Measurements from ENCODE around the gene TRPV3.
"Not testable (repeated sequence)": the region's sequence is repeated elsewhere in the genome, so short reads cannot be mapped to it uniquely, and the experiment has no call there.

Gene TRPV3

DNA sequence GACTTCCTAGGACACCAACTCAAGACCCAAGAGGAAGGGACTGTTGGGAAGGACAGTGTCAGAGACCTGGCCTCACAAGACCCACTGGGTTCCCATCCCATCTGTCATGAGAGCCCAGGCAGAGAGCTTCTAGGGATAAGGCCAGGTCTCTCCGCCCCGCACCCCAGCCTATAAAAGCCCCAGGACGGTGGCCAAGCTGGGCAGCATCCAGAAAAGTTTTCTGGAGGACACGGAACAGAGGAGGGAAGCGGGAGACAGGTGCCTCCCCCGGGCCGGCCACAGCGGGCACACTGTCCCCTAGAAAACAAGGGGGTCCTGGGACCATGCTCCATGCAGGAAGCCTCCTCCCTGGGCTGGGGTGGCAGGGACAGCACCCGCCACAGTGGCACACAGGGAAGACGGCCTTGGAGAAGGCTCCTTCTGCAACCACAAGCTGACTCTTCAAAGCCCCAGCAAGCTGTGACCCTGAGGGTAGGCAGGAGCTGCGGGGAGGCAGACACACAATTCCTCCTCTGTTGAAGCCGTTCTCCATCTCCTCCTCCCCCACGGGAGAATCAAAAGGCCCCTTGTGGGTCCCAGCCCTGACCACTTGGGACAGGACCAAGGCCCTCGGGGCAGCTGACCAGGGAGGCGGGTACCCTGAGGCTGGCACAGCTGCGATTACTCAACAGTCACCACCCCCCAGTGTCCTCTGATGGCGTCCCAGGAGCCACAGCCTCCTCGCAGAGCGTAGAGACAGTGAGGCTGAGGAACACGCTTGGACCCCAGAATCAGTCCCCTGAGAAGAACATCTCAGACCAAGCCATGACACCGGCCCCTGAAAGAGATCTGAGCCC lies 26.1 kb downstream of the TRPV3 start:
- H3K9me3 ChIP-seq (ENCODE audit: control insufficient read depth, insufficient read depth, low read depth, low read length) = no peaks in the 10 kb centered on the region
- H3K27ac ChIP-seq (ENCODE audit: low read depth, low read length) = no peak overlapping the region
- peaks cover 32% of the 10 kb centered on the region for H3K4me1 ChIP-seq (ENCODE audit: control insufficient read depth, insufficient read depth, low read length)
- no peak overlapping the region for H3K4me3 ChIP-seq (ENCODE audit: low read depth, low read length)
- H3K9ac ChIP-seq (ENCODE audit: low read length) = no peak overlapping the region
- H3K36me3 ChIP-seq (ENCODE audit: control insufficient read depth, insufficient read depth, low read length) = no peaks in the 10 kb centered on the region
- H3K27me3 ChIP-seq (ENCODE audit: control insufficient read depth, insufficient read depth, low read length) = no peaks in the 10 kb centered on the region

DNA sequence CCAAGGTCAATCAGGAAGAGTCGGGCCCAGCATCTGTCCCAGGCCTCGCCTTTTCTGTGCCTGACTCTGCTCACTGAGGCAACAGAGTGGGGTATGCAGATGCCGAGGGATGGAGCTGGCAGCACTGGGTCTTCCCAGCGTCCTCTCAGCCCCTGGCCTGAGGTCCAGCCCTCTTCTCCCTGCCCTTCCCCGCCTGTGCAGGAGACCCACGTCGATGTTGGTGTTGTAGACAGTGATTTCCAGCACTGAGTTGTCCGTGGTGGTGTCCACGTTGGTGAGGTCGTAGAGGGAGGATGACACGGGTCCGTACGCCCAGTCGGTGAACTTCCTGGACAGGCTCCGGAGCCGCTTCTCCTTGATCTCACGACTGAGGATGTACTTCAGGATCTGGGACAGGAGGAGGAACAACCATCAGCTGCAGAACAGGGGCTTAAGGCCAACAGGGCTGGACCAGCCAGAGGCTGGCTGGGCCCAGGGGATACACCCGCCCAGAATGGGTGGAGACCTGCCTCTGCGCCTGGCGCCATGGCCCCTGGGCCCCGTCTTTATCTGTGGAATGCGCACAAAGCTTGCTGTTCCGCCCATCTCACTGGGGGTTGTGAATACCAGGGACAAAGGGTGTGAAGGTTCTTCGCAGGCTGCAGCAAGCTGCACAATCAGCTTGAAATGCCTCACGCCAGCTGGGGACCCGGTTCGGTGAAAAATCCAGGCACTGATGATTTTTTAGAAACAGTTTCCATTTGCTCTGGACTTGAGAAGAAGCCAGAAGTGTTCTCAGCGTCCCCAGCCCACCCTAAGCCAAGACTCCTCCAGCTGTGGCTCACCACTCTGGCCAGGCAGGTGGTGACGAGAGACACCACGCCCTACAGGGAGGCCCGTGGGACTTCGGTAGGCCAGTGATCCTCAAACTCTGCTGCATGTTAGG lies 27.5 kb downstream of the TRPV3 start:
- Histone ChIP-seq H3K4me3 (ENCODE audit: low read depth, low read length) (peak overlapping the region; percentile 33; the same call in 1 of the 2 replicates), H3K36me3 (ENCODE audit: control insufficient read depth, insufficient read depth, low read length) (no peaks in the 10 kb centered on the region), H3K9me3 (ENCODE audit: control insufficient read depth, insufficient read depth, low read depth, low read length) (no peaks in the 10 kb centered on the region), H3K9ac (ENCODE audit: low read length) (peak overlapping the region; percentile 74), H3K27ac (ENCODE audit: low read depth, low read length) (peak overlapping the region; percentile 64; the same call in 1 of the 2 replicates), H3K4me1 (ENCODE audit: control insufficient read depth, insufficient read depth, low read length) (peaks cover 27% of the 10 kb centered on the region), H3K27me3 (ENCODE audit: control insufficient read depth, insufficient read depth, low read length) (no peaks in the 10 kb centered on the region)

DNA sequence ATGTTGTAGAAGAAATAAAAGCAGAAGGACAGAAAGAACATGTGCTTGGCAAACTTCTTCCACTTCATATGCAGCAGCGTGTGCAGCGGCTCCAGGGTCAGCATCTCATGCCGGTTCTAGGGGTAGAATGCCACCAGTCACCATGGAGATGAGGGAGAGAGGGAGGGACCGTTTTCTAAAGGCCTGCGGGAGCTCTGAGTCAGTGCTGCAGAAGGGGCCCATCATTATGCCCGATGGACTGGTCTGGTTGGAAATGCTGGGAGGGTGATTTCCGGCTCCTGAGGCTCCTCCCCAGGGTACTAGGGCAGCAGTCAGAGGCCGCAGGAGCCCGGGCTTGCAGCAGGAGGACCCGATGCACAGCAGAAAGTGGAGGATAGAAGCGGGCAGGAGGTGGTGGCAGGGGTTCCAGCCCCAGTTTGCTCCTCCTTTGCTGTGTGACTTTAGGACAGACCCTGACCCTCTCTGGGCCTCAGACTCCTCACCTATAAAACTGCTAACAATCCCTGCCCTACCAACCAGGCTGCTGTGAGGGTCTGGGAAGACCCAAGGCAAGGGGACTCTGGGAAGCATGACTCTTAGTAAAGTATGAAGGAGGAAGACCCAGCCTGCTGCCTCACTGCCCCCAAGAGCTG lies 28.6 kb downstream of the TRPV3 start:
- Histone ChIP-seq H3K4me3 (ENCODE audit: low read depth, low read length) (no peak overlapping the region), H3K27me3 (ENCODE audit: control insufficient read depth, insufficient read depth, low read length) (no peaks in the 10 kb centered on the region), H3K9ac (ENCODE audit: low read length) (no peak overlapping the region), H3K9me3 (ENCODE audit: control insufficient read depth, insufficient read depth, low read depth, low read length) (no peaks in the 10 kb centered on the region), H3K27ac (ENCODE audit: low read depth, low read length) (no peak overlapping the region), H3K4me1 (ENCODE audit: control insufficient read depth, insufficient read depth, low read length) (peaks cover 27% of the 10 kb centered on the region), H3K36me3 (ENCODE audit: control insufficient read depth, insufficient read depth, low read length) (no peaks in the 10 kb centered on the region)

DNA sequence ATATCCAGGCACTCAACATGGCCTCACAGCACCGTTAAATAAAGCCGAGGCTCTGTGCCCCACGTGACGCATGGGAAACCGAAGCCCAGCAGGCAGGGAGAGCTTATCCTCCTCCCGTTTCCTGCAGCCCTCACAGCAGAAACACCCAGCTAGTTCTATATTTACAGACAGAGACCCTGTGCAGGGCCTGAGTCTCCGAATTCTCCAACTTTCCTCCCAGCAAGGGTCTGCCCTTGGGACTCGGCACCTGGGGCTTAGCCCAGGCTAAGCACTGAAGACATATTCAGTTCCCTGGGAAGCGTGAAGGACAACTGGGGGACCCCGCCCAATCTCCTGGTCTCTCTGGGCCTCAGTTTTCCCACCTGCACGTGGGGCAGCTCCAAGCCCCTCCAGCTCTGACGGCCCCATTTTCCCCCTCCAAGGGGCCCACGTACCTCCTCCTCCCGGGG lies 29.2 kb downstream of the TRPV3 start:
- H3K9ac ChIP-seq (ENCODE audit: low read length) = no peak overlapping the region
- H3K9me3 ChIP-seq (ENCODE audit: control insufficient read depth, insufficient read depth, low read depth, low read length) = no peaks in the 10 kb centered on the region
- no peaks in the 10 kb centered on the region for H3K36me3 ChIP-seq (ENCODE audit: control insufficient read depth, insufficient read depth, low read length)
- H3K27me3 ChIP-seq (ENCODE audit: control insufficient read depth, insufficient read depth, low read length) = no peaks in the 10 kb centered on the region
- no peak overlapping the region for H3K27ac ChIP-seq (ENCODE audit: low read depth, low read length)
- H3K4me3 ChIP-seq (ENCODE audit: low read depth, low read length) = no peak overlapping the region
- peaks cover 27% of the 10 kb centered on the region for H3K4me1 ChIP-seq (ENCODE audit: control insufficient read depth, insufficient read depth, low read length)

DNA sequence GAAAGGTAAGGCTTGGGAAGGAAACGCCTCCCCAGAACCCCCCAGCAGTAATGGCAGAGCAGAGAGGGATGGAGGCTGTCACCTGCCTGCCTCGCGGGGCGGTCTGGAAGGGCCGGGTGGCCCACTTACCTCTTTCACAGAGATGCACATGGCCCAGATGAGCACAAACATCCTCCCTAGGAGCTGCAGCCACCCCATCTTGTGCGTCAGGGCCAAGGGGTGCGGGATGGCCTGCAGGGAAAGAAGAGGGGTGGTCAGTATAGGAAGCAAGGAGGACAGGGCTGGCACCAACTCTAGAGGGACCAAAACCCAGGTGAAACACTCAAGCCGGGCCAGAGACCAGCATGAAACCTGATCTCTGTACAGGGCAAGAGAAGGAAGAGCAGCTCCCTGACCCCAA lies 29.7 kb downstream of the TRPV3 start:
- no peak overlapping the region for H3K9ac ChIP-seq (ENCODE audit: low read length)
- H3K4me3 ChIP-seq (ENCODE audit: low read depth, low read length) = no peak overlapping the region
- no peaks in the 10 kb centered on the region for H3K27me3 ChIP-seq (ENCODE audit: control insufficient read depth, insufficient read depth, low read length)
- H3K9me3 ChIP-seq (ENCODE audit: control insufficient read depth, insufficient read depth, low read depth, low read length) = no peaks in the 10 kb centered on the region
- no peak overlapping the region for H3K27ac ChIP-seq (ENCODE audit: low read depth, low read length)
- peaks cover 27% of the 10 kb centered on the region for H3K4me1 ChIP-seq (ENCODE audit: control insufficient read depth, insufficient read depth, low read length)
- H3K36me3 ChIP-seq (ENCODE audit: control insufficient read depth, insufficient read depth, low read length) = no peaks in the 10 kb centered on the region

DNA sequence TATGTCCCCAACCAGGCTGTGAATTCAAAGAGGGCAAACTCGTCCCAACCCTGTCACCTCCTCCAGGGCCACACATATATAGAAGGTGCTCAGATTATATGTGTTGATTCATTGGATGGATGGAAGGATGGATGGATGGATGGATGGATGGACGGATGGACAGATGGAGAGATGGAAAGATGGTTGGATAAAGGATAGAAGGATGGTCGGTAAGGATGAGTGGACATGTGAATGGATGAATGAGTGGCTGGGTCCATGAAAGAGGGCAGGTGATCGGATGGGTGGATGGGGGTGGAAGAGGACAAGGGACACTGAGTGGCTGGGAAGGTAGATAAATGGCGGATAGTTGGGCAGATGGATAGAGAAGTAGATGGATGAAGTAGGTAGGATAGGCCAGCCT lies 30.1 kb downstream of the TRPV3 start:
- peaks cover 27% of the 10 kb centered on the region for H3K4me1 ChIP-seq (ENCODE audit: control insufficient read depth, insufficient read depth, low read length)
- no peak overlapping the region for H3K4me3 ChIP-seq (ENCODE audit: low read depth, low read length)

GRCh38 chr17:3526971-3527370 lies 30.6 kb downstream of the TRPV3 start:
- Histone ChIP-seq H3K27me3 (ENCODE audit: control insufficient read depth, insufficient read depth, low read length) (no peaks in the 10 kb centered on the region), H3K9me3 (ENCODE audit: control insufficient read depth, insufficient read depth, low read depth, low read length) (no peaks in the 10 kb centered on the region), H3K27ac (ENCODE audit: low read depth, low read length) (no peak overlapping the region), H3K9ac (ENCODE audit: low read length) (no peak overlapping the region), H3K4me1 (ENCODE audit: control insufficient read depth, insufficient read depth, low read length) (peaks cover 27% of the 10 kb centered on the region), H3K4me3 (ENCODE audit: low read depth, low read length) (no peak overlapping the region), H3K36me3 (ENCODE audit: control insufficient read depth, insufficient read depth, low read length) (no peaks in the 10 kb centered on the region)

More for the DNA sequence above, 30.1 kb downstream of the TRPV3 start:
- no peaks in the 10 kb centered on the region for H3K36me3 ChIP-seq (ENCODE audit: control insufficient read depth, insufficient read depth, low read length)
- no peaks in the 10 kb centered on the region for H3K9me3 ChIP-seq (ENCODE audit: control insufficient read depth, insufficient read depth, low read depth, low read length)
- H3K9ac ChIP-seq (ENCODE audit: low read length) = no peak overlapping the region
- H3K27me3 ChIP-seq (ENCODE audit: control insufficient read depth, insufficient read depth, low read length) = no peaks in the 10 kb centered on the region
- no peak overlapping the region for H3K27ac ChIP-seq (ENCODE audit: low read depth, low read length)

- H3K36me3 ChIP-seq (ENCODE audit: control insufficient read depth, insufficient read depth, low read length) = no peaks in the 10 kb centered on the region
- H3K4me1 ChIP-seq (ENCODE audit: control insufficient read depth, insufficient read depth, low read length) = peaks cover 27% of the 10 kb centered on the region
- H3K27ac ChIP-seq (ENCODE audit: low read depth, low read length) = no peak overlapping the region
- no peak overlapping the region for H3K9ac ChIP-seq (ENCODE audit: low read length)
- H3K27me3 ChIP-seq (ENCODE audit: control insufficient read depth, insufficient read depth, low read length) = no peaks in the 10 kb centered on the region
- H3K9me3 ChIP-seq (ENCODE audit: control insufficient read depth, insufficient read depth, low read depth, low read length) = no peaks in the 10 kb centered on the region
- no peak overlapping the region for H3K4me3 ChIP-seq (ENCODE audit: low read depth, low read length)
These were observed 31.1 kb downstream of the TRPV3 start for GRCh38 chr17:3526491-3526890.

- H3K4me1 ChIP-seq (ENCODE audit: control insufficient read depth, insufficient read depth, low read length) = peaks cover 9% of the 10 kb centered on the region; the same call in 1 of the 2 replicates
- H3K9me3 ChIP-seq (ENCODE audit: control insufficient read depth, insufficient read depth, low read depth, low read length) = no peaks in the 10 kb centered on the region
- H3K4me3 ChIP-seq (ENCODE audit: low read depth, low read length) = no peak overlapping the region
- H3K27me3 ChIP-seq (ENCODE audit: control insufficient read depth, insufficient read depth, low read length) = no peaks in the 10 kb centered on the region
- H3K27ac ChIP-seq (ENCODE audit: low read depth, low read length) = no peak overlapping the region
- no peaks in the 10 kb centered on the region; the same call in 1 of the 2 replicates for H3K36me3 ChIP-seq (ENCODE audit: control insufficient read depth, insufficient read depth, low read length)
- H3K9ac ChIP-seq (ENCODE audit: low read length) = no peak overlapping the region
These were observed 33.6 kb downstream of the TRPV3 start for GRCh38 chr17:3524024-3524423.

- H3K36me3 ChIP-seq (ENCODE audit: control insufficient read depth, insufficient read depth, low read length); H3K27me3 ChIP-seq (ENCODE audit: control insufficient read depth, insufficient read depth, low read length); H3K27ac ChIP-seq (ENCODE audit: low read depth, low read length); H3K9me3 ChIP-seq (ENCODE audit: control insufficient read depth, insufficient read depth, low read depth, low read length); H3K4me1 ChIP-seq (ENCODE audit: control insufficient read depth, insufficient read depth, low read length); H3K4me3 ChIP-seq (ENCODE audit: low read depth, low read length); H3K9ac ChIP-seq (ENCODE audit: low read length): not testable (repeated sequence)
These were observed 38.1 kb downstream of the TRPV3 start for GRCh38 chr17:3519472-3519871.

Data from HUES6 (cell line).